Endothelial cell of umbilical vein (primary cell): ENCODE measurements around the gene GRK1. TPM values are rescaled to one million over a fixed set of nuclear protein-coding genes. Genes with fewer than 3 reads are reported as not detected.

Experiments
- BruUV-seq: library from RNA; stranded (reverse); fragments of 400-500 nt; replicated peaks from 2 replicates; lab custom pipeline; 2021; lab: Mats Ljungman, UMichigan
- CTCF ChIA-PET: fragments of 300-600, 350-600 bp; sonication (Branson Sonifier 250); formaldehyde crosslinking; loops from one replicate; lab custom pipeline; 2021; ENCODE audit warnings: antibody characterized with exemption, inconsistent platforms; lab: Charles Lee
- POLR2A ChIA-PET: fragments of 300-600, 350-600 bp; sonication (Branson Sonifier 250); formaldehyde crosslinking; loops from one replicate; lab custom pipeline; 2021; ENCODE audit warnings: antibody characterized with exemption, inconsistent platforms; lab: Charles Lee
- DNase-seq: peaks from one replicate; pipeline ENCODE4 v3.0.0-alpha.2; 2011; ENCODE audit warnings: low read depth, low spot score
- FAIRE-seq: peaks from 2 replicates; lab custom pipeline; 2011; peaks lifted over from hg19 to GRCh38; lab: Jason Lieb, UNC
- H2AFZ ChIP-seq: 2 replicates; pipeline ENCODE4 v1.6.0; 2012; ENCODE audit warnings: low read depth, low read length, control low read depth, inconsistent platforms
- H3K27ac ChIP-seq: 2 replicates; pipeline ENCODE4 v1.5.1; 2011; ENCODE audit warnings: low read depth, mild to moderate bottlenecking, control low read depth, low read length, moderate library complexity; ENCODE audit not compliant: insufficient read depth
- H3K27me3 ChIP-seq, 2 experiments: 2 replicates each; pipeline versions ENCODE4 v1.6.0 to v1.6.1; 2011; ENCODE audit warnings: low read length in 2 of 2, mixed read lengths in 1 of 2; ENCODE audit not compliant: control insufficient read depth in 2 of 2, insufficient read depth in 2 of 2
- H3K36me3 ChIP-seq, 2 experiments: 2 replicates in 1 of 2; 3 replicates in 1 of 2; pipeline ENCODE4 v1.5.1; 2011; ENCODE audit warnings: low read length in 2 of 2, mild to moderate bottlenecking in 1 of 2, moderate library complexity in 1 of 2; ENCODE audit not compliant: control insufficient read depth in 2 of 2, insufficient read depth in 2 of 2; ENCODE audit errors: extremely low read depth in 1 of 2
- H3K4me1 ChIP-seq: 3 replicates; pipeline ENCODE4 v1.5.1; 2011; ENCODE audit warnings: mild to moderate bottlenecking, low read length; ENCODE audit not compliant: control insufficient read depth, insufficient read depth; ENCODE audit errors: extremely low read depth
- H3K4me2 ChIP-seq: 2 replicates; pipeline ENCODE4 v1.6.1; 2011; ENCODE audit warnings: low read length, control low read depth, mixed read lengths; ENCODE audit not compliant: insufficient read depth
- H3K4me3 ChIP-seq, 3 experiments: fragments of 200-600 bp in 1 of 3; sonication (generic), shearing (Covaris generic) in 1 of 3; replicated peaks in 1 of 3; 2 replicates each; pipeline ENCODE4 v1.5.1; 2011 to 2016; ENCODE audit warnings: control low read depth in 3 of 3, low read length in 3 of 3, mild to moderate bottlenecking in 2 of 3, inconsistent platforms in 1 of 3, low read depth in 1 of 3, moderate library complexity in 1 of 3; ENCODE audit not compliant: insufficient read depth in 1 of 3
- H3K79me2 ChIP-seq: 2 replicates; pipeline ENCODE4 v1.6.0; 2012; ENCODE audit warnings: low read length, inconsistent platforms; ENCODE audit not compliant: control insufficient read depth, insufficient read depth
- H3K9ac ChIP-seq: replicated peaks from 2 replicates; pipeline ENCODE3; 2011; ENCODE audit warnings: low read length, control low read depth; ENCODE audit not compliant: insufficient read depth; ENCODE audit errors: extremely low read depth
- H3K9me1 ChIP-seq: replicated peaks from 3 replicates; pipeline ENCODE4 v1.6.0; 2011; ENCODE audit warnings: mild to moderate bottlenecking, low read length; ENCODE audit not compliant: control insufficient read depth, insufficient read depth; ENCODE audit errors: extremely low read depth
- H3K9me3 ChIP-seq: replicated peaks from 2 replicates; pipeline ENCODE4 v1.5.1; 2012; ENCODE audit warnings: low read length, inconsistent platforms; ENCODE audit not compliant: control insufficient read depth, insufficient read depth
- H4K20me1 ChIP-seq: replicated peaks from 2 replicates; pipeline ENCODE3; 2011; ENCODE audit warnings: mild to moderate bottlenecking, low read length; ENCODE audit not compliant: control insufficient read depth, insufficient read depth; ENCODE audit errors: extremely low read depth
- CTCF ChIP-seq, 2 donors: IDR thresholded peaks; 1 replicate in 1 of 2; 2 replicates in 1 of 2; pipeline ENCODE4 v1.5.1; 2011; ENCODE audit warnings: low read length in 2 of 2, mild to moderate bottlenecking in 2 of 2, moderate library complexity in 2 of 2, control low read depth in 1 of 2, inconsistent platforms in 1 of 2, low read depth in 1 of 2; ENCODE audit not compliant: insufficient read depth in 1 of 2; ENCODE audit errors: extremely low read depth in 1 of 2
- EZH2 ChIP-seq: IDR thresholded peaks from 2 replicates; pipeline ENCODE4 v1.6.1; 2012; ENCODE audit warnings: borderline replicate concordance, low read depth, mild to moderate bottlenecking, moderate library complexity, low read length, inconsistent platforms; ENCODE audit not compliant: severe bottlenecking
- FOS ChIP-seq: IDR thresholded peaks from 2 replicates; pipeline ENCODE4 v1.6.1; 2011; ENCODE audit warnings: mild to moderate bottlenecking, low read length, moderate library complexity, borderline replicate concordance; ENCODE audit not compliant: insufficient read depth
- GATA2 ChIP-seq: IDR thresholded peaks from 2 replicates; pipeline ENCODE4 v1.7.0; 2011; ENCODE audit warnings: low read depth, mild to moderate bottlenecking, moderate library complexity, mixed read lengths, low read length; ENCODE audit not compliant: insufficient read length, insufficient read depth
- MYC ChIP-seq: IDR thresholded peaks from one replicate; pipeline ENCODE4 v1.6.1; 2011; ENCODE audit warnings: mild to moderate bottlenecking, low read depth, low read length
- dilution Hi-C: fragments of 300-500 bp; cut with MboI; formaldehyde crosslinking; loops from one replicate; pipeline ENCODE4 v1.15.0; 2019; ENCODE audit warnings: low sequenced_read_pairs; ENCODE audit not compliant: extremely low pct_ligation_motif_present
- intact Hi-C: fragments of 100-400 bp; cut with micrococcal nuclease; formaldehyde crosslinking; loops from one replicate; pipeline ENCODE4 v1.10.0; 2022
- polyA plus RNA-seq, 4 experiments: library from polyadenylated mRNA; depleted of rRNA in 3 of 4; stranded (reverse) in 3 of 4; unstranded in 1 of 4; fragments of >200 nt; gene quantifications; 2 replicates each; pipeline versions ENCODE4 v1.2.1 to v1.2.3, GENCODE V29; 2011 to 2012; ENCODE audit warnings: missing spikeins in 1 of 4
- total RNA-seq: library from RNA; stranded (reverse); gene quantifications from 2 replicates; pipeline ENCODE4 v1.2.3, GENCODE V29; 2021

GRK1 gene
- total and polyA plus RNA-seq, 2 donors (not counting 3 experiments of a cell fraction or from before 2014, with no cell fraction given), result not detected

- no TSS peak for BruUV-seq
- no peaks in the 10 kb centered on the region for H3K79me2 ChIP-seq
- ChIA-PET POLR2A (no interaction called here), CTCF (interaction anchor here (1.0 kb wide), 1 partner anchor 19 kb away, joined by 3 read pairs; no protein-coding TSS in a partner anchor)
- no peaks in the 10 kb centered on the region for H3K36me3 ChIP-seq
- no peak overlapping the region for H3K4me3 ChIP-seq
- no peaks in the 10 kb centered on the region for H3K9me3 ChIP-seq
- H2AFZ ChIP-seq, result no peak overlapping the region
- H3K4me1 ChIP-seq, result no peaks in the 10 kb centered on the region
- no peaks in the 10 kb centered on the region for H3K9me1 ChIP-seq
- DNase-seq, result no peak
- intact Hi-C loops (no loop called here), dilution Hi-C loops (no loop called here)
- no peak overlapping the region for H3K27ac ChIP-seq
- no peak overlapping the region for H3K4me2 ChIP-seq
- no peak overlapping the region for H3K9ac ChIP-seq
- H4K20me1 ChIP-seq, result no peaks in the 10 kb centered on the region
- FAIRE-seq, result no peak
- no peaks in the 10 kb centered on the region for H3K27me3 ChIP-seq
- no peak for TF ChIP-seq EZH2
Measured at GRCh38 chr13:113740286-113740556, 73.2 kb downstream of the GRK1 start.

GRCh38 chr13:113740661-113741060 lies 73.6 kb downstream of the GRK1 start:
- BruUV-seq, result no TSS peak
- DNase-seq, result no peak
- H3K9me1 ChIP-seq, result no peaks in the 10 kb centered on the region
- POLR2A ChIA-PET, result no interaction called here
- no peak for FAIRE-seq
- CTCF ChIA-PET, result interaction anchor here (1.0 to 1.3 kb wide), 3 partner anchors 19 to 164 kb away, joined by 3 to 8 read pairs (median 7); no protein-coding TSS in a partner anchor
- no peaks in the 10 kb centered on the region for H3K79me2 ChIP-seq
- dilution Hi-C loops, result no loop called here
- H3K9ac ChIP-seq, result no peak overlapping the region
- intact Hi-C loops, result no loop called here
- no peaks in the 10 kb centered on the region for H3K27me3 ChIP-seq
- H2AFZ ChIP-seq, result no peak overlapping the region
- H3K4me3 ChIP-seq, result no peak overlapping the region
- no peaks in the 10 kb centered on the region for H3K9me3 ChIP-seq
- no peaks in the 10 kb centered on the region for H3K4me1 ChIP-seq
- no peaks in the 10 kb centered on the region for H3K36me3 ChIP-seq
- H3K4me2 ChIP-seq, result no peak overlapping the region
- no peak overlapping the region for H3K27ac ChIP-seq
- TF ChIP-seq FOS (no peak), EZH2 (no peak), MYC (no peak), GATA2 (no peak), CTCF (IDR thresholded peaks at IDR 0.05; ENCODE audit: extremely low read depth in 1 of 2, insufficient read depth in 1 of 2, low read depth in 1 of 2, low read length in 2 of 2) (no peak)
- no peaks in the 10 kb centered on the region for H4K20me1 ChIP-seq
